RWPE1 (cell line): ENCODE measurements around the gene INSIG2.
A peak's percentile ranks its signal among the peaks of the same experiment; 100 is the strongest.

Source experiments
- CTCF ChIA-PET: fragments of 350-600 bp; sonication (Branson Sonifier 250); formaldehyde crosslinking; extraction: SDS; loops from one replicate; lab custom pipeline; 2021; lab: Yijun Ruan, JAX
- POLR2A ChIA-PET: fragments of 400-600 bp; formaldehyde crosslinking; extraction: SDS; loops from one replicate; lab custom pipeline; 2020; ENCODE audit warnings: antibody characterized with exemption; ENCODE audit not compliant: low non-redundant PET; lab: Yijun Ruan, JAX
- DNase-seq: peaks from one replicate; pipeline ENCODE4 v3.0.0; 2012; ENCODE audit warnings: low spot score
- H3K27ac ChIP-seq: fragments of 450-650 bp; 2 replicates; pipeline ENCODE4 v1.5.1; 2017
- CTCF ChIP-seq: fragments of 450-650 bp; conservative IDR thresholded peaks from 2 replicates; pipeline ENCODE4 v1.5.1; 2017; ENCODE audit warnings: low read depth, mild to moderate bottlenecking

The INSIG2 gene

GRCh38 chr2:118121986-118122524 lies 33.8 kb downstream of the INSIG2 start:
- DNase-seq: peak; percentile 31
- H3K27ac ChIP-seq: no peak overlapping the region
- no peak for TF ChIP-seq CTCF
- POLR2A ChIA-PET: no interaction called here
- CTCF ChIA-PET: no interaction called here

- no peak for DNase-seq
- ChIA-PET CTCF (no interaction called here), POLR2A (no interaction called here)
- peak overlapping the region; percentile 82; the same call in 1 of the 2 replicates for H3K27ac ChIP-seq
- TF ChIP-seq CTCF: no peak
These were observed 34.5 kb downstream of the INSIG2 start for GRCh38 chr2:118122594-118123281.

- peak overlapping the region; percentile 82 for H3K27ac ChIP-seq
- TF ChIP-seq CTCF: no peak
- POLR2A ChIA-PET: no interaction called here
- CTCF ChIA-PET: interaction anchor here (0.6 kb wide), 1 partner anchor 669 kb away, joined by 3 read pairs; no protein-coding TSS in a partner anchor
- DNase-seq: peak; percentile 96
These were observed 35.4 kb downstream of the INSIG2 start for GRCh38 chr2:118123561-118124232.

GRCh38 chr2:118124288-118124891 lies 36.1 kb downstream of the INSIG2 start:
- no peak for TF ChIP-seq CTCF
- DNase-seq: no peak
- ChIA-PET CTCF (interaction anchor here (0.6 kb wide), 1 partner anchor 670 kb away, joined by 3 read pairs; no protein-coding TSS in a partner anchor), POLR2A (no interaction called here)
- H3K27ac ChIP-seq: peak overlapping the region; percentile 84

- no peak for TF ChIP-seq CTCF
- ChIA-PET POLR2A (no interaction called here), CTCF (interaction anchor here (0.6 kb wide), 1 partner anchor 30 kb away, joined by 4 read pairs; no protein-coding TSS in a partner anchor)
- H3K27ac ChIP-seq: no peak overlapping the region
- DNase-seq: no peak
These were observed 39.0 kb downstream of the INSIG2 start for GRCh38 chr2:118127250-118127649.

- TF ChIP-seq CTCF: no peak
- no peak overlapping the region for H3K27ac ChIP-seq
- DNase-seq: no peak
- ChIA-PET CTCF (no interaction called here), POLR2A (no interaction called here)
These were observed 40.6 kb downstream of the INSIG2 start for GRCh38 chr2:118128826-118129225.
